Lung (tissue), 12 donors: ENCODE measurements around the gene PXT1. TPM values are rescaled to one million over a fixed set of nuclear protein-coding genes. Genes with fewer than 3 reads are reported as not detected.
A peak's percentile ranks its signal among the peaks of the same experiment; 100 is the strongest.
"Not testable (repeated sequence)": the region's sequence is repeated elsewhere in the genome, so short reads cannot be mapped to it uniquely, and the experiment has no call there.

Source experiments
- ATAC-seq: fragments of 200-7000 bp; cut with Tn5 transposase; one replicate; pipeline ENCODE4 v1.9.1; 2020; ENCODE audit warnings: moderate number of reproducible peaks; ENCODE audit not compliant: insufficient read depth, low FRiP score
- DNase-seq, 3 donors: peaks; one replicate each; pipeline ENCODE4 v3.0.0-alpha.2; 2013 to 2017
- H3K27ac ChIP-seq, 2 donors: one replicate each; pipeline ENCODE4 v1.5.1; 2013; ENCODE audit warnings: mild to moderate bottlenecking in 2 of 2, moderate library complexity in 2 of 2, control low read depth in 1 of 2, inconsistent platforms in 1 of 2, low read depth in 1 of 2, low read length in 1 of 2
- H3K27me3 ChIP-seq, 3 donors: one replicate each; pipeline ENCODE4 v1.5.1; 2013; ENCODE audit warnings: low read length in 2 of 3; ENCODE audit not compliant: control insufficient read depth in 3 of 3, insufficient read depth in 3 of 3
- H3K36me3 ChIP-seq, 4 donors: one replicate each; pipeline ENCODE4 v1.5.1; 2013; ENCODE audit warnings: low read length in 4 of 4, mild to moderate bottlenecking in 1 of 4, moderate library complexity in 1 of 4; ENCODE audit not compliant: control insufficient read depth in 4 of 4, insufficient read depth in 4 of 4
- H3K4me1 ChIP-seq, 5 donors: one replicate each; pipeline ENCODE4 v1.5.1; 2013; ENCODE audit warnings: low read length in 5 of 5, mild to moderate bottlenecking in 2 of 5, moderate library complexity in 1 of 5; ENCODE audit not compliant: control insufficient read depth in 5 of 5, insufficient read depth in 5 of 5
- H3K4me3 ChIP-seq: one replicate; pipeline ENCODE4 v1.5.1; 2013; ENCODE audit warnings: mild to moderate bottlenecking, control low read depth, moderate library complexity
- H3K9ac ChIP-seq, 2 donors: one replicate each; pipeline ENCODE4 v1.5.1; 2013; ENCODE audit warnings: low read length in 2 of 2, control low read depth in 1 of 2; ENCODE audit not compliant: insufficient read depth in 1 of 2
- H3K9me3 ChIP-seq, 4 donors: one replicate each; pipeline ENCODE4 v1.5.1; 2013; ENCODE audit warnings: low read length in 3 of 4, mild to moderate bottlenecking in 1 of 4, moderate library complexity in 1 of 4; ENCODE audit not compliant: control insufficient read depth in 4 of 4, insufficient read depth in 3 of 4
- CTCF ChIP-seq: IDR thresholded peaks from 2 replicates; pipeline ENCODE4 v1.5.1; 2012; ENCODE audit warnings: mild to moderate bottlenecking; ENCODE audit errors: control extremely low read depth, extremely low read depth
- WGBS, 2 donors: extraction: QIAGEN DNeasy Blood & Tissue Kit; methylation state at CpG; one replicate each; pipeline ENCODE4 v1.1.7; 2013; 5-methylcytosine and 5-hydroxymethylcytosine counted together
- polyA plus RNA-seq, 2 donors: library from polyadenylated mRNA; stranded (reverse); fragments of 200-250 nt; gene quantifications; one replicate each; pipeline ENCODE4 v1.2.1, GENCODE V29; 2013
- total RNA-seq, 2 donors: library from RNA; depleted of rRNA in 1 of 2; stranded (reverse); fragments of >200 nt in 1 of 2; gene quantifications; one replicate each; pipeline ENCODE4 v1.2.1, GENCODE V29; 2014 to 2021
- donor health status: control.
- donor health status: control.
- donor health status: Bipolar disorder and iron deficiency.
- donor health status: healthy.
- donor health status: DM: yes; HTN: yes; CAD: no.

Gene PXT1
- total and polyA plus RNA-seq, 4 donors, result 0.06 to 0.12 TPM; not detected in 2

- H3K27ac ChIP-seq, result no peak overlapping the region
- no peak overlapping the region for H3K9ac ChIP-seq
- no peak for TF ChIP-seq CTCF
- no peaks in the 10 kb centered on the region for H3K9me3 ChIP-seq
- H3K36me3 ChIP-seq, result peaks cover 0 to 3% (median 0%) of the 10 kb centered on the region in 4 donors
- ATAC-seq (no peak), DNase-seq (no peak)
- no peak overlapping the region for H3K4me3 ChIP-seq
- no peaks in the 10 kb centered on the region for H3K27me3 ChIP-seq
- peaks cover 0 to 14% (median 0%) of the 10 kb centered on the region in 5 donors for H3K4me1 ChIP-seq
These were observed 18.3 kb upstream of the PXT1 start for GRCh38 chr6:36460916-36461315.

- Histone ChIP-seq H3K27me3 (no peaks in the 10 kb centered on the region), H3K4me1 (peaks cover 0 to 12% (median 0%) of the 10 kb centered on the region in 5 donors), H3K9ac (no peak overlapping the region), H3K36me3 (peaks cover 0 to 3% (median under 1%) of the 10 kb centered on the region in 4 donors), H3K27ac (no peak overlapping the region), H3K4me3 (no peak overlapping the region), H3K9me3 (no peaks in the 10 kb centered on the region)
- no peak for TF ChIP-seq CTCF
- DNase-seq, result no peak
- ATAC-seq, result no peak
These were observed 16.8 kb upstream of the PXT1 start for GRCh38 chr6:36459501-36459900.

GRCh38 chr6:36455486-36456027 is 12.9 kb upstream of the PXT1 start:
- WGBS, 2 donors, result 79 to 89% methylated on average over 3 of the region's 3 CpGs

GRCh38 chr6:36452897-36453296 is 10.2 kb upstream of the PXT1 start:
- H3K27me3 ChIP-seq, H3K4me1 ChIP-seq, ATAC-seq, DNase-seq, H3K27ac ChIP-seq, H3K36me3 ChIP-seq, H3K4me3 ChIP-seq, H3K9me3 ChIP-seq, H3K9ac ChIP-seq: not testable (repeated sequence)
- WGBS, 2 donors, result 98 to 99% methylated on average over 8 of the region's 8 CpGs

More at GRCh38 chr6:36455486-36456027, 12.9 kb upstream of the PXT1 start:
- H3K4me1 ChIP-seq, result peaks cover 0 to 5% (median 0%) of the 10 kb centered on the region in 5 donors
- no peak for ATAC-seq
- peaks cover 0 to 7% (median 3%) of the 10 kb centered on the region in 4 donors for H3K36me3 ChIP-seq
- H3K27me3 ChIP-seq, result no peaks in the 10 kb centered on the region
- peak; percentile 43 to 60 (median 60) for DNase-seq
- no peak overlapping the region for H3K27ac ChIP-seq
- H3K9ac ChIP-seq, result no peak overlapping the region
- TF ChIP-seq CTCF, result no peak
- no peaks in the 10 kb centered on the region for H3K9me3 ChIP-seq
- H3K4me3 ChIP-seq, result no peak overlapping the region

GRCh38 chr6:36449173-36449572 is 6.5 kb upstream of the PXT1 start:
- H3K36me3 ChIP-seq, H3K27ac ChIP-seq, H3K9ac ChIP-seq, H3K4me3 ChIP-seq, ATAC-seq, H3K27me3 ChIP-seq, DNase-seq, H3K9me3 ChIP-seq: not testable (repeated sequence)
- H3K4me1 ChIP-seq, result peaks cover 0 to 12% (median 4%) of the 10 kb centered on the region in 5 donors
- 97 to 99% methylated on average over 10 of the region's 10 CpGs for WGBS, 2 donors
